Renal cortical epithelial cell (primary cell): ENCODE results near the gene SPTBN1. TPM values are rescaled to one million over a fixed set of nuclear protein-coding genes. Genes with fewer than 3 reads are reported as not detected.

Experiments
- DNase-seq: peaks from one replicate; pipeline ENCODE4 v3.0.0-alpha.2; 2011; ENCODE audit warnings: low read depth
- total RNA-seq: library from RNA; depleted of rRNA; stranded (reverse); fragments of >200 nt; gene quantifications from 2 replicates; pipeline ENCODE4 v1.2.3, GENCODE V29; 2014

The SPTBN1 gene
- total RNA-seq, 1 donor from 2014 or later = 447 TPM

DNA sequence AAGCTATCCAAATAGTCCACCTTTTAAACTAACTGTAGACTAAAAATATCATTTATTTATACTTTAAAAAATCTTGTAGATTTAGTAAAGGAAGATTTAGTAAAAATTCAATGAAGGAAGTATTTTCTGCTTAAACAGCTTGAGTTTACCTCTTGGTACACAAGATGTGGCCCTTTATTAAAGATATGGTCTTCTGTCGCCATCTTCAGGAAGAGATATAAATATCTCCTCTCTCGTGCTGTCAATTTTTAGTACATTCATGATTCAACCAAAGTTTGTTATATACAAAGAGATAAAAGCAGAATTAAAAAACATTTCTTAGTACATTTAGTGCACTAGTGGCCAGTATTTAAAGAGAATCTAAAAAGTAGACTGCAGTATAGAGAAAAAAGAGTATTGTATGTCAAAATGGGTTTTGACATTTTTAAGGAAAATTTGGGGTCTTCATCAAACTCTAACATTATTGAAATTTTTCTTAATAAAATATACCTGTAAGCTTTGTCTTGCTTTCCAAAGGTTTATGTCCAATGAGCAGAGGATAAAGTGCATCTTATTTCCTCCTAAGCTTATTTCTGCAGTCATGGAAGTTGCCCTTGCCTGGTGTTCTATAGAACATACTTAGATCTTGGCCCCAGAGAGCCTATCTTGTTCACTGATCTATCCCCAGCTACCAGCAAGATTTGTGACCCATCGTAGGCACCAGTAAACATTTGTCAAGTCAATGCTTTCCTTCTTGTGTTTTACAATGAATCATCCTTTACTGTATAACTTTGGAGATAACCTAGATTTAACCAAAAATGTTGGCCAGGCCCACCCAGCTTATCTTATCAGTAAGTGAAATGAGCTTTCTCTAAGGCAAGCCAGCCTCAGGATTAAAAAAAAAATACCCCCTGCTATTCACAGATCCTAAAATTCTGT lies 248.8 kb downstream of the SPTBN1 start:
- DNase-seq = peak; percentile 68

DNA sequence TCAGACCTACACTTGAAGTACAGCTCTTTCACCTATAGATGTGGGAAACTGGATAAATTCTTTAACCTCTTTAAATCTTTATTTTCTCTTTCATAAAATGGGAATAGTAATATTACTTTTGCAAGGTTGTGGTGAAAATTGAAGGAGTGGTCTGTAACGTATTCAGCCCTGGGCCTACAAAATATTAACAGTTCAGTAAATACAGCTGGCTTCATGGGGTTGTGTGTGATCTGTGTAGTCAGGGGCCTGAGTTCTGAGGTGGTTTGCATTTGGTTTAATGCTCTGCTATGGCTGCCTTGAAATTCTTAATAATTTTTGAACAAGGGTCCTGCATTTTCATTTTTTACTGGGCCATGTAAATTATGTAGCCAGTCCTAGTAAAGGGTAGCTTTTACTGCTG lies 250.5 kb downstream of the SPTBN1 start:
- no peak for DNase-seq

DNA sequence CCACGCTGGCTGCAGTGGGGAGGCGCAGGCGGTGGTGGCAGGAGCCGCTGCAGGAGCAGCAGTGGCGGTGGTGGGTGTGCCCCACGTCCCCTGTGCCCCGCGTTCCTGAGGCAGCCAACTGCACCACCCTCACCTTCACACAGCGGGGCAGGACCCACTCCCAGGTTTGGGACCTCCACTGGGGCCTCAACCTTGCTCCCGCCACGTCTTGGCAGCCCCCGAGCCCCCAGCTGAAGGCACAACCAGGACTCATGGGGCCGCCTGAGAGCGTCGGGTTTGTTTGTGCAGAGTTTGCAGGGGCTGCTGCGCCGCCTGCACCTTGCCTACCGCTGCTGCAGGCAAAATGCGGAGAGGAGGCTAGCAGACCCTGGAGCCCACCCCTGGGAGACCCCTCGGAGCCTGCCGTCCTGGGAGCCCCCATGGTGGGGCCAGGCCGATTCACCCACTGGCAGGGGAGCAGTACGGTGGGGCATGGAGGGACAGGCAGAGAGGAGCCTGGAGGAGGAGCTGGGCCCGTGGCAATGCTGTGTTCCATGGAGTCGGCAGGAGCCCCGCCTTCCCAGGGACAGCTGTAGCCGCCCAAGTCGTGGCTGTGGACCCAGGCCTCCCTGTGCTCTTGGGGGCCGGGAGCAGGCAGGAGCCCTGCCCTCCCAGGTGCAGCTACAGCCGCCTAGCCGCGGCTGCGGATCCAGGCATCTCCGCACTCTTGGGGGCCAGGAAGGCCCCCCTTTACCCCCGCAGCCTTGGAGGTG lies 252.6 kb downstream of the SPTBN1 start:
- DNase-seq = no peak

DNA sequence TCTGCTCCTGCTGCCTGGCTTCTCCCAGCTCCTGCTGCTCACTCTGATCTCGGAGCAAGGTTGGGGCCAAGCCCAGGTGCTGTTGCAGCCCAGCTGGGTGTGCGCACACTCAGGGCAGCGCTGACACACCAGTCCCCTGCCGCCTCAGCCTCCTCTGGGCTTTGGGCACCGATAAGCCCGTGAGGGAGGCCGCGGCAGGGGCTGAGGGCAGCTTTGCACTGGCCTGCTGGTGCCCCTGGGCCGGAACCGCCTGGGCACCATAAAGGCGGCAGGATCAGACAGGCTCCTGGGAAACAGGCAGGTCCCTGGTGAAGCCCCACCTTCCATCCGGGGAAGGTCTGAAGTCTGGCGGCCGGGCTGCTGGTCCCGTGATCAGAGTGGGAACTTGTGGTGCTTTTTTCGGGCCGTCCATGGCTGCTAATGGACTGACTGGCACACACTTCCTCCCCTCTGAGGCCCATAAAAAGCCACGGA lies 253.2 kb downstream of the SPTBN1 start:
- no peak for DNase-seq

DNA sequence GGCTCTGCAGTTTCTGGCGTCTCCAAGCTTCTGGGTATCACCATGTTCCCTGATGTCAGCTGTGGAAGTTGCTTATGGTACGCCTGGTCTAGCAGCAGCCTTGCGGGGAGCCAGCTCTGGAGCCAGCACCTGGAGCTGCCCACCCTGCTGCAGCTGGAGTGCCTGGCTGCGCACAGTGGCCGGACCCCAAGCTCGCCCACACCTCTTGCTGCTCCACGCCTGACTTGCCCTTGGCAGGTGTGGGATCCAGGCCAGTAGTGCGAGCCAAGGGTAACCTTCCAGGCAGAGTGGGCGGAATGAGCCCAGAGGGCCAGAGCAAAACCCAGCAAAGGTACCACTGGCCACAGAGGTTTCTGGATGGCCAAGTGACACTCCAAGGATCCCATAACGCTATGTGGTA lies 254.1 kb downstream of the SPTBN1 start:
- DNase-seq = no peak

DNA sequence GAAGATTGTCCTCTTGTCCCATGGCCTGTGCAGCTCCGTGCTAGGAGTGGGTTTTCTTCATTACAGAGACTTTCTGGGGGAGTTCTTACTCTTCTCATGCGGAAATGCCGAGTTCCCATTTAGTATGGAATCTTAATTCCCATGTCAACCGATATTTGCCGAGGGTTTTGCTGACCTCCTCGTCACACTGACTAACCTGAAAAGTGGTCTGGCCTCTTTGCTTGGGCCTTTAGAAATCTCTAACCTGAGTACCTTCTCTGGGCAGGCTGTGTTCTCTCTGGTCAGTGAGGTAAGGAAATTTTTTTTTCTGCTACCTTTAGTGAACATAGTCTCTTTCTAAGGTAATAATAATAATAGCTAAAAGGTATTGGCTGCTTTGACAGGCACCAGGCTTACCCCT lies 256.4 kb downstream of the SPTBN1 start:
- DNase-seq = no peak

DNA sequence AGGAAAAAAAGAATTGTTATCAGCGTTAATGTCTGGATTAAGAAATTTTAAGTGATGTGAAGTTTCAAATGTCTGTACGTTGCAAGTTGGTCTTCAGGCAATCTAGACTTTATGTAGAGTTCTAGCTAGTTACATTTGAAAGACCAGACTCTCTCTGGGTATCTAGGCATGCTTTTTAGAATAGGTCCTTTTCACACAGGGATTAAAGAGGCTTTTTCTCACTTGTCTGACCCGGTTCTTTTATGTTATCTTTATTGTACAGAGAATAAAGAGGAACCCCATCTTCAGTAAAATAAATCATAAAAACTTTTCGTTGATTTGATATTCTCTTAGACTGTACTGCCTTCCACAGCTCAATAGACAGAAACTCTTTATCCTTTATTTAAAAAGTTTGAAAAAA lies 258.9 kb downstream of the SPTBN1 start:
- no peak for DNase-seq

DNA sequence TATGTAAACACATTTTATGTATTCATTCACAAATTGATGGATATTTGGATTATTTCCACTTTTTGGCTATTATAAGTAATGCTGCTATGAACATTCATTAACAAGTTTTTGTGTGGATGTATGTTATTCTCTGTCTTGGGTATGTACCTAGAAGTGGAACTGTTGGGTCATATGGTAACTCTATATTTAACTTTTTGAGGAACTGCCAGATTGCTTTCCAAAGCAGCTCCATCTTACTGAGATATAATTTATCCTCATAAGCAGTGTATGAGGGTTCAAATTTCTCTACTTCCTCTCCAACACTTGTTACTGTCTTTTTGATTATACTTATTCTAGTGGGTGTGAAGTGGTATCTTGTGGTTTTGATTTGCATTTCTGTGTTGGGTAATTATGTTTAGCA lies 260.2 kb downstream of the SPTBN1 start:
- DNase-seq = no peak

DNA sequence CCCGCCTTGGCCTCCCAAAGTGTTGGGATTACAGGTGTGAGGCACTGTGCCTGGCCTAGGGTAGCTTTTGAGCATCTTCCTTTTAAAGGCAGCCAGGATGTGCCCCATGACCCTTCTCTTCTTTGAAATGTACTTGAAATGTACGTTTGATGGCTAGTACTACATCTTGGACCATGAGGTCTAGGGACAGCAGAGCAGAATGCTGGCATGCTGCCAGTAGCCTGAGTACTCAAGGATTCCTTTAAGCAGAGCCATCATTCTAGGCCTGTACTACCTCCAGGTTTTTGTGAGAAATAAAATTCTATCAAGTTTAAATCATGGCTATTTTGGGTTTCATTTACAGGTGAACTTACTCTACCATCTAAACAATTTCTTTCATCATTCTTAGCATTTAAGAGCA lies 264.4 kb downstream of the SPTBN1 start:
- DNase-seq = no peak

Other genes starting within 250 kb of the SPTBN1 start
- not detected in 2 replicates for gene TSPYL6, start 200.1 kb upstream of the SPTBN1 start, total RNA-seq